Measurements from ENCODE around the gene SLC35G2. TPM values are rescaled to one million over a fixed set of nuclear protein-coding genes. Genes with fewer than 3 reads are reported as not detected.

SLC35G2 gene
- total RNA-seq, 4 donors from 2014 or later = 3.3 to 6.1 (median 5.4) TPM

- Histone ChIP-seq H3K4me1 (peaks cover 8 to 41% (median 12%) of the 10 kb centered on the region in 3 donors), H3K36me3 (no peaks in the 10 kb centered on the region), H3K9me3 (no peaks in the 10 kb centered on the region), H3K27ac (no peak overlapping the region), H3K4me3 (no peak overlapping the region), H3K27me3 (no peaks in the 10 kb centered on the region)
- WGBS, 2 donors (ENCODE audit: low coverage in 1 of 2) = 89 to 100% methylated on average over 1 of the region's 1 CpG
- ATAC-seq = no peak
- TF ChIP-seq POLR2A (IDR thresholded peaks at IDR 0.05) = no peak
- TF ChIP-seq EP300 (IDR thresholded peaks at IDR 0.05) = no peak
- no peak for TF ChIP-seq POLR2AphosphoS5 (IDR thresholded peaks at IDR 0.05)
- no peak for TF ChIP-seq CTCF (IDR thresholded peaks at IDR 0.05)
Observed at GRCh38 chr3:136882571-136882970, 63.6 kb downstream of the SLC35G2 start.

GRCh38 chr3:136883967-136884720 lies 65.2 kb downstream of the SLC35G2 start:
- Histone ChIP-seq H3K27me3 (no peaks in the 10 kb centered on the region), H3K36me3 (no peaks in the 10 kb centered on the region), H3K27ac (no peak overlapping the region), H3K4me3 (no peak overlapping the region), H3K4me1 (peaks cover 8 to 41% (median 12%) of the 10 kb centered on the region in 3 donors), H3K9me3 (no peaks in the 10 kb centered on the region)
- WGBS, 2 donors (ENCODE audit: low coverage in 1 of 2) = 72 to 80% methylated on average over 4 to 5 of the region's 9 CpGs
- ATAC-seq = no peak
- TF ChIP-seq POLR2A (IDR thresholded peaks at IDR 0.05) = no peak
- no peak for TF ChIP-seq POLR2AphosphoS5 (IDR thresholded peaks at IDR 0.05)
- no peak for TF ChIP-seq CTCF (IDR thresholded peaks at IDR 0.05)
- no peak for TF ChIP-seq EP300 (IDR thresholded peaks at IDR 0.05)

GRCh38 chr3:136885357-136886213 lies 66.7 kb downstream of the SLC35G2 start:
- TF ChIP-seq POLR2AphosphoS5 (IDR thresholded peaks at IDR 0.05) (no peak), EP300 (IDR thresholded peaks at IDR 0.05) (no peak), CTCF (IDR thresholded peaks at IDR 0.05) (no peak), POLR2A (IDR thresholded peaks at IDR 0.05) (no peak)
- 59 to 64% methylated on average over 4 to 5 of the region's 5 CpGs for WGBS, 2 donors (ENCODE audit: low coverage in 1 of 2)
- Histone ChIP-seq H3K4me3 (no peak overlapping the region), H3K27me3 (no peaks in the 10 kb centered on the region), H3K27ac (no peak overlapping the region), H3K9me3 (no peaks in the 10 kb centered on the region), H3K36me3 (no peaks in the 10 kb centered on the region), H3K4me1 (peaks cover 8 to 41% (median 12%) of the 10 kb centered on the region in 3 donors)
- no peak for ATAC-seq

- TF ChIP-seq EP300 (IDR thresholded peaks at IDR 0.05) (no peak), POLR2AphosphoS5 (IDR thresholded peaks at IDR 0.05) (no peak), CTCF (IDR thresholded peaks at IDR 0.05) (no peak), POLR2A (IDR thresholded peaks at IDR 0.05) (no peak)
- Histone ChIP-seq H3K4me3 (no peak overlapping the region), H3K36me3 (no peaks in the 10 kb centered on the region), H3K4me1 (peaks cover 15 to 36% (median 16%) of the 10 kb centered on the region in 3 donors), H3K9me3 (no peaks in the 10 kb centered on the region), H3K27me3 (no peaks in the 10 kb centered on the region), H3K27ac (no peak overlapping the region)
- no peak for ATAC-seq
- no CpG with 5 or more reads among the region's 24 CpGs for WGBS, 2 donors (ENCODE audit: low coverage in 1 of 2)
Observed at GRCh38 chr3:136889947-136890346, 71.0 kb downstream of the SLC35G2 start.

All from gastroesophageal sphincter (tissue), 4 donors.